OCI-M2 (cell line): ENCODE data around the gene KRTAP10-6.
"Not testable (repeated sequence)": the region's sequence is repeated elsewhere in the genome, so short reads cannot be mapped to it uniquely, and the experiment has no call there.

Source experiments
- DNase-seq: peaks from one replicate; lab custom pipeline; 2025; ENCODE audit not compliant: unreplicated experiment; lab: John Stamatoyannopoulos, UW

Gene KRTAP10-6, protein sequence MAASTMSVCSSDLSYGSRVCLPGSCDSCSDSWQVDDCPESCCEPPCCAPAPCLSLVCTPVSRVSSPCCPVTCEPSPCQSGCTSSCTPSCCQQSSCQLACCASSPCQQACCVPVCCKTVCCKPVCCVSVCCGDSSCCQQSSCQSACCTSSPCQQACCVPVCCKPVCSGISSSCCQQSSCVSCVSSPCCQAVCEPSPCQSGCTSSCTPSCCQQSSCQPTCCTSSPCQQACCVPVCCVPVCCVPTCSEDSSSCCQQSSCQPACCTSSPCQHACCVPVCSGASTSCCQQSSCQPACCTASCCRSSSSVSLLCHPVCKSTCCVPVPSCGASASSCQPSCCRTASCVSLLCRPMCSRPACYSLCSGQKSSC

DNA sequence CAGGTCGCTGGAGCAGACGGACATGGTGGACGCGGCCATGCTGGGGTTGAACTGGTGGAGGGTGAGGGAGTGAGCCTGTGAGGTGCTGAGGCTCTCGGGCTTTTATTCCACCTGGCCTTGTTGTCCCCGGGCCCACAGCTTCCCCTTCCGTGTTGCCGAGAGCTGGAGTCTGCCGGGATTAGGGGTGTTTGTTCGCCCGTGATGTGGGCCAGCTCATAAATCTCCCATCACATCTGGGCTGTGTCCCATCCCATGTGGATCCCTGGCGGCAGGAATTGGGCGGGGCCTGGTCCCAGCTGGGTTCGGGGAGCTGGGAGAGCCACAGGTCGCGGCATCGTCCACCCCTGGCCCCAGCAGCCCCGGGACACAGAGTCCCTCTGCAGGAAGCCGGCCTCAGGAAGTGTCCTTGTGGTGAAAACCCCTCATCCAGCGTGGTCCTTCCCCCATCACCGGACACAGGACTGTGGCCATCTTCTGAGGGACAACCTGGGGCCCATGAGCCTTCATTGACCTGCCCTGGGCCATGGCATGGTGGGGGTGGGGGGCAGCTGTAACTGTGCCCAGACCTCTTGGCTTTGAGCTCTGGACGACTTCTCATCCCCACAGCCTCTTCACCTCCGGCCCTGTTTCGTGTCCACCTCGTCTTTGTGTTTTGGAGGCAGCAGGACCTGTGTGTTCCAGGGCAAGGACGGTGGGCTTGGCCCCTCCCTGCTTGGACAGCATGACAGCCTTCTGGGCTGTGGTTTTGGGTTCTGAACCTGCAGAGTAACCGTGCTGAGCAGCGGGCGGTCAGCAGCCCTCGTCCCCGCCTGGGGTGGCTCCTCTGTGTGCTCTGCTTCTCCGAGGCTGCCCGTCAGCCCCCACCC is at the start of gene KRTAP10-6:
Gene KRTAP10-6 (minus strand): TSS at position 60 of the 866 bp plus-strand sequence. CDS start 21 bp downstream, at position 39.
- no peak for DNase-seq

- no peak for DNase-seq
Observed at GRCh38 chr21:44640761-44641160, 48.5 kb upstream of the KRTAP10-6 start.

- no peak for DNase-seq
Observed at GRCh38 chr21:44639331-44639655, 47.0 kb upstream of the KRTAP10-6 start.

GRCh38 chr21:44638506-44639330 is 46.4 kb upstream of the KRTAP10-6 start:
- not testable (repeated sequence) for DNase-seq

DNA sequence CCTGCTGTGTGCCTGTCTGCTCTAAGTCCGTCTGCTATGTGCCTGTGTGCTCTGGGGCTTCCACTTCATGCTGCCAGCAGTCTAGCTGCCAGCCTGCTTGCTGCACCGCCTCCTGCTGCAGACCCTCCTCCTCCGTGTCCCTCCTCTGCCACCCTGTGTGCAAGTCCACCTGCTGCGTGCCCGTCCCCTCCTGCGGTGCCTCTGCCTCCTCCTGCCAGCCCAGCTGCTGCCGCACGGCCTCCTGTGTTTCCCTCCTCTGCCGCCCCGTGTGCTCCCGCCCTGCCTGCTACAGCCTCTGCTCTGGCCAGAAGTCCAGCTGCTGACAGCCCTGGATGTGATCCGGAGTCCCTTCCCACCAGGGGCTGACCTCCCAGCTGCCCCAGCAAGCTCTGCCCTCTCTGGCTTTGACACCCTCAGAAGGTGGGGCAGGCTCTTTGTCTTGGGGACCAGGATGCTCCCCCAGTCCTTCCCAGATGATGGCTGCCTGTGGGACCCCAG is 45.6 kb upstream of the KRTAP10-6 start:
- not testable (repeated sequence) for DNase-seq

GRCh38 chr21:44637018-44637850 is 44.9 kb upstream of the KRTAP10-6 start, which contains the start of gene KRTAP10-10:
TSS of gene KRTAP10-10 (plus strand) at chr21:44637356. CDS start at chr21:44637418, 62 bp downstream.
- no peak for DNase-seq

GRCh38 chr21:44636209-44637017 is 44.1 kb upstream of the KRTAP10-6 start:
- no peak for DNase-seq

DNA sequence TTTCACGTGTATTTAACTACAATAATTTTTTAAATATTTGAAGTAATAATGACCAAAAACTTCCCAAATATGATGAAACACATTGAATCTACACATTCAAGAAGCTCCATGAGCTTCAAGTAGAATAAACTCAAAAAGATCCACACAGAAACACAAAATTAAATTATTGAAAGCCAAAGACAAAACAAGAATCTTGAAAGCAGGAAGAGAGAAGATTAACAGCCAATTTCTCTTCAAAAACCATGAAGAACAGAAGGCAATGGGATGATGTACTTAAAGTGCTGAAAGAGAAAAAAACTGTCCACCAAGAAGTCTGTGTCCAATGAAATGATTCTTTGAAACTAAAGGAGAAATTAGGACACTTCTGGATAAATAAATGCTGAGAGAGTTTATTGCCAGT is 39.8 kb upstream of the KRTAP10-6 start:
- DNase-seq: no peak

DNA sequence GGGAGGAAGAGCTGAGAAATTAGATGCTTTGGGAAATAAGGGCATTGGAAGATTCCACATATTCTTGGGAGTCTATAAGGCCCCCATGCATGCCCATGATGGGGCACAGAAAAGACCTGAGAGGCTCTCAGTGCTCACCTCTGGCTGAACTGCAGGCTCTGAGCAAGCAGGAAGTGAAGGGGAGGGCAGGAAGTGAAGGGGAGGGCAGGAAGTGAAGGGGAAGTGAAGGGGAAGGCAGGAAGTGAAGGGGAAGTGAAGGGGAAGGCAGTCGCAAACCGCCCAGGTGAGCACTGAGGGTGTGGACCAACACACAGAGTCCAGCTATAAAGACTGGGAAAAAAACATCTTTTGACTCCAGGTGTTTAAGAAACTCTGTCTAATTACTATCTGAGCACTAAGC is 38.1 kb upstream of the KRTAP10-6 start:
- no peak for DNase-seq

DNA sequence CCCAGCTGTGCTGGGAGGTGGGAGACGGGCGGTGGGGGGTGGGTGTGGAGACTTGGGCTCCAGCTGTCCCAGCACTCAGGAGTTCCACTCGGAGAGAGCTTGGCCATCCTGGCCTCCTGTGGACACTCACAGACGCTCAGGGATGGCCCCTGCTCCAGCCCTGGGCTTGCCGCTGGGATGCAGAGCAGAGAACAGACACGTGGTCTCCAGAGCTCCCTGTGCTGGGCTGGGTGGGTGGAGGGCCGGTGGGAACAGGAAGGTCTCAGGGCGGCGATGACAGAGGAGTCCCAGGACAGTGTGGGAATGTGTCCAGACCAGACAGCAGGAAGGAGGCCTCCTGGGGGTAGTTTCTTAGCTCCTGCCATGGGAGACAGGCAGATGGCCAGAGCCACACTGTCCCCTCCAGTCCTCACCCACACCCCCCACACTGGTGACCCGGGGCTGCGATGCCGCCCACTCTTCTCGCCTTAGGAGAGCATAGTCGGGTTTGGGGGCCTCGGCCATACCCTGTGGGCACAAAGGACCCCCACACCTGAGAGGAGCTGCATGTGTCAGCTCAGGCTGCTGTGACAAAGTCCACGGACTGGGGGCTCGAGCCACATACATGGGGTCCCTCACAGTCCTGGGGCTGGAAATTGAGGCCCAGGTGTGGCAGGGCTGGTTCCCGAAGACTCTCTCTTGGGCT is 36.5 kb upstream of the KRTAP10-6 start:
- no peak for DNase-seq

GRCh38 chr21:44627831-44628233 is 35.5 kb upstream of the KRTAP10-6 start:
- DNase-seq: not testable (repeated sequence)

- DNase-seq: not testable (repeated sequence)
Observed at GRCh38 chr21:44627181-44627822, 35.0 kb upstream of the KRTAP10-6 start.

DNA sequence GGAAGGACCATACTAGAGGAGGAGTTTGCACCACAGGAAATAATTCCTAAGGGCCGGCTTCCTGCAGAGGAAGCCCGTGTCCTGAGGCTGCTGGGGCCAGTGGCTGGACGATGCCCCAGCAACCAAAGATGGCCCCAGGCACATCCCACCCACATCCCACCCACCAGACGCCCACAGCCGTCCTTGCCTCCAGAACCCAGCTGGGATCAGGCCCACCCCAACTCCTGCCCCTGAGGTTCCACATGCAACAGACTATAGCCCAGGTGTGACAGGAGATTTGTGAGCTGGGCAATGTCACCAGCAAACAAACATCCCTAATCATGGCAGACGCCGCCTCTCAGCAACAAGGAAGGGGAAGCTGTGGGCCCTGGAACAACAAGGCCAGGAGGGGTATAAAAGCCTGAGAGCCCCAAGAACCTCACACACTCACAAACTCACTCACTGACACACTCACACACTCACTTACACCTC is 34.4 kb upstream of the KRTAP10-6 start, which contains the start of gene KRTAP10-9:
Gene KRTAP10-9 (plus strand): TSS at position 421 of the 471 bp plus-strand sequence. CDS start 79 bp downstream, outside the sequence.
- DNase-seq: no peak

DNA sequence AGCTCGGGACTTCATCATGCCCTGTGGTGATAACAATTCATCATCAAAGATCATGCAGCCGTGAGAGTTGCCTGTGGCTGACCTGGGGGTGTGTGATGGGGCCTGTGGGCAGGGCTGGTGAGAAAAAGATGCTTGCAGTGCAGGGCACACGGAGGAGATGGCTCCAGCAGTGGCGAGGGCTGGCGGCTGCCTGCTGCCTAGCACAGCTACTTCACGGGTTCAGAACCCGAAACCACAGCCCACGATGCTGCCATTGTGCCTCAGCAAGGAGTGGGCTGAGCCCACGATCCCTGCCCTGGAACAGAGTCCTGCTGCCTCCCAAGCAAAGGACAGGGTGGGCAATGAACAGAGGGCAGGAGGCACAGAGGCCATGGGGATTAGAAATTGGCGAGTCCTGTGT is 34.0 kb upstream of the KRTAP10-6 start:
- no peak for DNase-seq

- DNase-seq: no peak
Observed at GRCh38 chr21:44625756-44626155, 33.5 kb upstream of the KRTAP10-6 start.

DNA sequence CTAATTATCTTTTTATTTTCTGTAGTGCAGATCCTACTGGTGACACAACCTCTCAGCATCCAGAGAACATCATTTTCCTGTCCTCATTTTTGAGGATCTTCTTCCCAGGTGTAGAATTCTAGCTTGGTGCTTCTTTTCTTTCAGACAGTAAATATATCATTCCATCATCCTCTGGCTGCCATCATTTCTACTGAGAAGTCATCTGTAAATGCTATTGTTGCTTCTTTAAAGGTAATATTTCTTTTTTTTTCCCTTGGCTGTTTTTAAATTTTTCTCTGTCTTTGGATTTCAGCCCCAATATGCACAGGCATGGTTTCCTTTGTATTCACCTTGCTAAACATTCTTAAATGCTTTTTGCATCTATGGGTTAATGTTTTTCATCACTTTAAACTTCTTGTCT is 31.3 kb upstream of the KRTAP10-6 start:
- no peak for DNase-seq

DNA sequence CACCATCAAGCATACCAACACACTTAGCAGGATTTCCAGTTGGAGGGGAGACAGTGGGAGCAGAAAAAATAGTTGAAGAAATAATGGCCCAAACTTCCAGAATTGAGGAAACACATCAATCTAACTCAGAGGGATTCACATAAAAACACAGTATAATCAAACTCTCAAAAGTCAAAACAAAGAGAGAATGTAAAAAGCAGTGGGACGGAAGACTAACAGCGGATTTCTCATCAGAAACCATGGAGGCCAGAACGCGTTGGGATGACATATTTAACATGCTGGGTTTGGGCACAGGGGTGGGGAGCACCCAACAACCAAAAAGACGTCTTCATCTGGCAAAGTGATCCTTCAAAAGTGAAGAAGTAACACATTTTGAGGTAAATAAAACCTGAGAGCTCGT is 27.6 kb upstream of the KRTAP10-6 start:
- DNase-seq: no peak

DNA sequence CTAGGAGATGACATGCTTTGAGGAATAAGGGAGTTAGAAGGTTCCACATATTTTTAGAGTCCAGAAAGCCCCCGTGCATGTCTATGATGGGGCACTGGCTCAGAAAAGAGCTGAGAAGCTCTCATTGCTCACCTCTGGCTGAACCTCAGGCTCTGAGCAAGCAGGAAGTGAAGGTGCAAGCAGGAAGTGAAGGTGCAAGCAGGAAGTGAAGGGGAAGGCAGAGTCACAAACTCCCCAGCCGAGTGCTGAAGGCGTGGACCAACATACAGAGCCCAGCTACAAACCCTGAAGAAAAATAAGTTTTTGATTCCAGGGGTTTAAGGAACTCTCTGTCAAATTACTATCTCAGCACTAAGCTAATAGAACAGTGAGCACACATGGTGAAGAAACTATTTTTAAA is 26.6 kb upstream of the KRTAP10-6 start:
- no peak for DNase-seq
